Subcutaneous adipose tissue (tissue), 4 donors: Measurements from ENCODE around the gene IQGAP3. TPM values are rescaled to one million over a fixed set of nuclear protein-coding genes. Genes with fewer than 3 reads are reported as not detected.

Experiments used
- total RNA-seq, 4 donors: library from RNA; depleted of rRNA; stranded (reverse); fragments of >200 nt; gene quantifications; one replicate each; pipeline ENCODE4 v1.1.0, GENCODE V29; 2016
- TF ChIP-seq, protein P1 (sequence below): fragments of 450-650 bp; IDR thresholded peaks from one replicate; pipeline ENCODE4 v1.5.1; 2016; ENCODE audit warnings: low read depth, mild to moderate bottlenecking, control low read depth, antibody characterized with exemption, moderate library complexity

IQGAP3 gene
- total RNA-seq, 4 donors from 2014 or later, result 0.57 to 2.5 (median 2.0) TPM; not detected in 1

DNA sequence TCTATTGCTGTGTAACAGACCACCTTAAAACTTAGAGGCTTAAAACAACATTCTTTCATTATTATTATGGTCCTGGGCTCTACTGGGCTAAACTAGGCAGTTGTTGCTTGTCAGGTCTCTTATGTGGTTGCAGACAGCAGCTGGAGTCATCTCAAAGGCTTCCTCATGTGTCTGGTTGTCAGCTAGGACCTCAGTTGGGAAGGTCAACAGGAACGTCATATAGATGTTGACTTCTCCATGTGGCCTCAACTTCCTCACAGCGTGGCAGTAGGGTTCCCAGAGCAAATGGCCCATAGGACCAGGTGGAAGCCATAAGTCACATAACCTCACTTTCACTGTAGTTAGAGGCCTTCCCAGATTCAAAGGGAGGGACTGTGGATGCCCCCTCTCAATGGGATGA is 56.4 kb downstream of the IQGAP3 start:
- TF ChIP-seq, protein P1, sequence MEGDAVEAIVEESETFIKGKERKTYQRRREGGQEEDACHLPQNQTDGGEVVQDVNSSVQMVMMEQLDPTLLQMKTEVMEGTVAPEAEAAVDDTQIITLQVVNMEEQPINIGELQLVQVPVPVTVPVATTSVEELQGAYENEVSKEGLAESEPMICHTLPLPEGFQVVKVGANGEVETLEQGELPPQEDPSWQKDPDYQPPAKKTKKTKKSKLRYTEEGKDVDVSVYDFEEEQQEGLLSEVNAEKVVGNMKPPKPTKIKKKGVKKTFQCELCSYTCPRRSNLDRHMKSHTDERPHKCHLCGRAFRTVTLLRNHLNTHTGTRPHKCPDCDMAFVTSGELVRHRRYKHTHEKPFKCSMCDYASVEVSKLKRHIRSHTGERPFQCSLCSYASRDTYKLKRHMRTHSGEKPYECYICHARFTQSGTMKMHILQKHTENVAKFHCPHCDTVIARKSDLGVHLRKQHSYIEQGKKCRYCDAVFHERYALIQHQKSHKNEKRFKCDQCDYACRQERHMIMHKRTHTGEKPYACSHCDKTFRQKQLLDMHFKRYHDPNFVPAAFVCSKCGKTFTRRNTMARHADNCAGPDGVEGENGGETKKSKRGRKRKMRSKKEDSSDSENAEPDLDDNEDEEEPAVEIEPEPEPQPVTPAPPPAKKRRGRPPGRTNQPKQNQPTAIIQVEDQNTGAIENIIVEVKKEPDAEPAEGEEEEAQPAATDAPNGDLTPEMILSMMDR, result no peak

DNA sequence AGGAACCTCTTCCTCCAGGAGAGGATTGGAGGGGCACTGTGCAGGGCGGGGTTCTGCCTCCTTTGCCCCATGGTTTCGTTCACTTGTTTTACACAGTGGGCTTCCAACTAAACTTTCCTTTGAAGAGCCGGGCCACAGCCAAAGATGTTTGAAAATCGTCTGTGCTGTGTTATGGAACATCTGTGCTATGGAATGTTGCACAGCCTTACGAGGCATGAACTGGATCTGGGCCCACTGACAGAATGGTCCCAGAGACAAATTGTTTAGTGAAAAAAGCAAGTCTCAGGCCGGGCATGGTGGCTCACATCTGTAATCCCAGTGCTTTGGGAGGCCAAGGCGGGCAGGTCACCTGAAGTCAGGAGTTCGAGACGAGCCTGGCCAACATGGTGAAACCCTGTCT is 59.2 kb downstream of the IQGAP3 start:
- TF ChIP-seq, protein P1, result no peak

DNA sequence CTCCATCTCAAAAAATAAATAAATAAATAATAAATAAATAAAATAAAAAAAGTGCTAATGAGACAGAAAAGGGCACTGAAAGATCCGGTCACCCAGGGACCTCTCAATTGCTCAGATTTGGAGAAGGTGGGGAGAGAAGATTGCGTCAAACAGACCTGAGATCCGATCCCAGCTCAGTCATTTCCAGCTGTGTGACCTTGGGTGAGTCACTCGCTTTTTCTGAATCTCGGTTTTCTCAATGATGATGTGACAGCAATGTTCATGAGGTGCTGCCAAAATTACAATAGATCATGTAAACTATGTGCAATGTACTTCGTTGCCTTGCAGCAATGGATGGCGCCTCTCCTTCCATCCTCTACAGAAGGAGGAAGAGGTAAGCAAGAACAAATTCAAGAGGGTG is 60.7 kb downstream of the IQGAP3 start:
- TF ChIP-seq, protein P1, result no peak

DNA sequence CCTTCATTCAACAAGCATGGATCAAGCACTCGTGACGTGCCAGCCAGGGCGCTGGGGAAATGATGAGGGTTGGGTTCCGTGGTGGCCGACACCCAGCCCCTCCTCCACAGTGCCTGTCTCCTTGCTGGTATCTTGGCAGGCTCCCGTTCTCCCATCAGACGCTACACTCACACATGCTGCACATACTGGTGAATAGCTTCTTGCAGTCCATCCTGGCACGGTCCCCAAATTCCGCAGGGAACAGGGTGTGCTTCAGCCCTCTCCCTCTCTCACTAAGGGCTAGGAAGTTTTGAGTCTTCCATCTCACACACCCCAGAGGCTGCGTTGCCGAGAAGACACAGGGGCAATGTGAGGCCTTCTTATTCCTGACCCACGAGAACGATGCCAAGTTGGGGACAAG is 61.7 kb downstream of the IQGAP3 start:
- TF ChIP-seq, protein P1, result no peak

DNA sequence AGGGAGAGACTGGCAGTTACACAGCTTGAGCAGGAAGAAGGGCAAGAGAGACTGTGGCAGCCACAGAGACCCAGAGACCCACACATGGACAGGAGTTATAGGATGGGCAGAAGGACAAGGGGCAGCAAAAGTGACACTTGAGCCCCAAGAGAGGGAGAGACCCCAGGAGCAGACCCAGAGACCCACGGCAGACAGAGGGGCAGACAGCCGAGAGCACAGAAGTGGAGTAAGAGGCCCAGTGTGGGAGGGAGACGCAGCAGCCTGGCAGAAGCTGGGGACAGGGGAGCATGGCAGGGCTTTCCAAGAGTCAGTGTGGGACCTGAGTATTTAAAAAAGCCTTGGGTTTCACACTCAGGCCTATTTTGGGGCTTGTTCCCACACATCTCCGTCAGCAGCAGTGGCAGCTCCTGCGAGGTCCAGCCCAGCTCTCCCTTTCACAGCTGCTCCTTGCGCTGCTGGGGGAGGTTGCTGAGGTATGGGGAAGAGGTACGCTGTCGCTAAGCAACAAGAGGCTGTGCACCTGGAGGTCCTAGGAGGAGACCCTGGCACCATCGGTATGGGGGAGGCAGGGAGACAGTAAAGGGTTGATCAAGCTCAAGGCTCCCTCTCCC is 62.8 kb downstream of the IQGAP3 start:
- TF ChIP-seq, protein P1, result no peak

DNA sequence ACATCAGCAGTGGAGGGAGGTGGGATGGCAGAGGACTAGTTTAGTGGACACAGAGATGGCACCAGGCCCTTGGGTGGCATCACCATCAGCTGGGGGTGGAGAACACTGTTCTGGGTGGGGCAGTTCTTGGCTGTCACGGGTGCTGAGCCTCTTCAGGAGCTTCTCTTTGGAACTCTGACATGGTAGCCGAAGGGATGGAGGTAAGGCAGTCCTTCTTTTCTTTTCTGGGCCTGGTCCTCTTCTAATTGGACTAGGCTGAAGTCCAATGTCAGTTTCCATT is 63.5 kb downstream of the IQGAP3 start:
- TF ChIP-seq, protein P1, result no peak

DNA sequence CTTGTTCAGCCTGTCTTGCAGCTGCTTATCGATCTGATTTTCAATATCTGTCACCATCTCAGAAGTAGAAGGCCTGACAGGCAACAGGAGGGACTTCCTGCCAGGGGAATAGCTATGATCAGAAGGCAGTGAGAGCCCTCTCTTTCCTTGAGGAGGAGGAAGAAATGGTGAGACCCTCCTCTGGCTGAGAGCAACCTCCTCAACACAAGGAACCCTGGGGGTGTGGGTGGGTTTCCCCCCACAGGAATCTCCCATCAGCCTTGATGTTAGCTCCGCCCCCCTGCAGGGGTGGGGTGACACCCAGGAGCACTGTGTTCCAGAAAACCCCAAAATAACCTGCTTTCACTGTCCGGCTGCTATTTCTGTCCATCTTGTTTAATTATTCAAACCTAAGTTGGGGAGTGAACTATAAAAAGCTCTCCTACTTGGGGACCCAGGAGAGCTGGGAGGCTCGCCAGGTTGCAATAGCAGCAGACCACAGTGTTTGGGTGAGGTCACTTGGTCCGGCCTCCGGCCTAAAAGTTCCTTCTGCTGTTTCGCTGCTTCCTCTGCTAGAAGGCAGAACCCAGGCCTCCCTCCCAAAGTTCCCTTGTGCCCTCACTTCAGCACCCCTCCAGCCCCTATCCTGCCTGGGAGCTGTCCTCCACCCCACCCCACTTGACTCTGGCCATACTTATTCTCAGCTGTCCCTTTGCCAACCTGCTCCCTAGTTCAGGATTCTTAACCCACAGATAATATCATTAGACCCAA is 64.0 kb downstream of the IQGAP3 start:
- TF ChIP-seq, protein P1, result no peak
